Progenitor cell of endocrine pancreas (in vitro differentiated cells): ENCODE data around the gene BLTP3A. TPM values are rescaled to one million over a fixed set of nuclear protein-coding genes. Genes with fewer than 3 reads are reported as not detected.
"Not testable (repeated sequence)": the region's sequence is repeated elsewhere in the genome, so short reads cannot be mapped to it uniquely, and the experiment has no call there.

Source experiments
- DNase-seq: peaks from one replicate; pipeline ENCODE4 v3.0.0; 2021; ENCODE audit warnings: low spot score; ENCODE audit not compliant: unreplicated experiment
- H3K27ac Mint-ChIP-seq: 2 replicates; pipeline ENCODE4 v1.8.0; 2021; ENCODE audit warnings: mild to moderate bottlenecking, moderate library complexity, mixed read lengths
- H3K27me3 Mint-ChIP-seq: 2 replicates; pipeline ENCODE4 v1.8.0; 2021; ENCODE audit warnings: mixed read lengths
- H3K36me3 Mint-ChIP-seq: 2 replicates; pipeline ENCODE4 v1.8.0; 2022; ENCODE audit warnings: mixed read lengths; ENCODE audit not compliant: insufficient read depth
- H3K4me1 Mint-ChIP-seq: 2 replicates; pipeline ENCODE4 v1.8.0; 2021; ENCODE audit warnings: low read depth, mixed read lengths
- H3K4me3 Mint-ChIP-seq: 2 replicates; pipeline ENCODE4 v1.8.0; 2021; ENCODE audit warnings: low read depth, mild to moderate bottlenecking, moderate library complexity, mixed read lengths
- H3K9me3 Mint-ChIP-seq: 2 replicates; pipeline ENCODE4 v1.8.0; 2021; ENCODE audit warnings: low read depth, mixed read lengths
- CTCF ChIP-seq: fragments of 200-600 bp; sonication (generic); IDR thresholded peaks from one replicate; pipeline ENCODE4 v1.5.0; 2021; ENCODE audit warnings: antibody characterized with exemption, mild to moderate bottlenecking; ENCODE audit not compliant: unreplicated experiment
- total RNA-seq: library from RNA; stranded (reverse); gene quantifications from 2 replicates; pipeline ENCODE4 v1.2.1, GENCODE V29; 2021

The BLTP3A gene
- total RNA-seq, 1 donor from 2014 or later: 21.5 TPM

- no peak overlapping the region for H3K4me3 Mint-ChIP-seq
- DNase-seq: no peak
- no peaks in the 10 kb centered on the region for H3K4me1 Mint-ChIP-seq
- no peaks in the 10 kb centered on the region for H3K9me3 Mint-ChIP-seq
- no peaks in the 10 kb centered on the region for H3K27me3 Mint-ChIP-seq
- H3K36me3 Mint-ChIP-seq: peaks cover 15% of the 10 kb centered on the region
- TF ChIP-seq CTCF: no peak
- no peak overlapping the region for H3K27ac Mint-ChIP-seq
These were observed 23.7 kb upstream of the BLTP3A start for GRCh38 chr6:34768148-34768547.

GRCh38 chr6:34771727-34772126 lies 20.2 kb upstream of the BLTP3A start:
- Mint-ChIP-seq H3K9me3 (no peaks in the 10 kb centered on the region), H3K4me3 (no peak overlapping the region), H3K36me3 (peaks cover 20% of the 10 kb centered on the region), H3K27me3 (no peaks in the 10 kb centered on the region), H3K4me1 (no peaks in the 10 kb centered on the region), H3K27ac (no peak overlapping the region)
- DNase-seq: no peak
- TF ChIP-seq CTCF: no peak

- Mint-ChIP-seq H3K4me1 (no peaks in the 10 kb centered on the region), H3K27ac (no peak overlapping the region), H3K27me3 (no peaks in the 10 kb centered on the region), H3K9me3 (no peaks in the 10 kb centered on the region), H3K36me3 (peaks cover 19% of the 10 kb centered on the region), H3K4me3 (no peak overlapping the region)
- no peak for DNase-seq
- TF ChIP-seq CTCF: no peak
These were observed 18.9 kb upstream of the BLTP3A start for GRCh38 chr6:34772940-34773339.

- H3K4me3 Mint-ChIP-seq: no peak overlapping the region
- no peaks in the 10 kb centered on the region for H3K4me1 Mint-ChIP-seq
- no peak for DNase-seq
- H3K36me3 Mint-ChIP-seq: peaks cover 21% of the 10 kb centered on the region
- no peak overlapping the region for H3K27ac Mint-ChIP-seq
- H3K9me3 Mint-ChIP-seq: no peaks in the 10 kb centered on the region
- no peak for TF ChIP-seq CTCF
- no peaks in the 10 kb centered on the region for H3K27me3 Mint-ChIP-seq
These were observed 18.0 kb upstream of the BLTP3A start for GRCh38 chr6:34773916-34774315.

GRCh38 chr6:34774967-34775366 lies 16.9 kb upstream of the BLTP3A start:
- H3K4me1 Mint-ChIP-seq: no peaks in the 10 kb centered on the region
- no peak for TF ChIP-seq CTCF
- no peak for DNase-seq
- H3K4me3 Mint-ChIP-seq: no peak overlapping the region
- no peaks in the 10 kb centered on the region for H3K9me3 Mint-ChIP-seq
- no peak overlapping the region for H3K27ac Mint-ChIP-seq
- peaks cover 19% of the 10 kb centered on the region for H3K36me3 Mint-ChIP-seq
- no peaks in the 10 kb centered on the region for H3K27me3 Mint-ChIP-seq

GRCh38 chr6:34785375-34785774 lies 6.5 kb upstream of the BLTP3A start:
- DNase-seq, H3K4me3 Mint-ChIP-seq, H3K36me3 Mint-ChIP-seq, H3K27me3 Mint-ChIP-seq, H3K27ac Mint-ChIP-seq, H3K4me1 Mint-ChIP-seq, H3K9me3 Mint-ChIP-seq: not testable (repeated sequence)

GRCh38 chr6:34787152-34787551 lies 4.7 kb upstream of the BLTP3A start:
- H3K4me1 Mint-ChIP-seq, H3K27me3 Mint-ChIP-seq, H3K9me3 Mint-ChIP-seq, H3K36me3 Mint-ChIP-seq, H3K27ac Mint-ChIP-seq, H3K4me3 Mint-ChIP-seq, DNase-seq: not testable (repeated sequence)
